GM13976 (cell line): ENCODE results near the gene FRA10AC1.

Experiments
- DNase-seq: peaks from one replicate; pipeline ENCODE4 v3.0.0; 2012; ENCODE audit warnings: low spot score
- CTCF ChIP-seq: IDR thresholded peaks from 2 replicates; pipeline ENCODE4 v1.5.1; 2012; ENCODE audit warnings: borderline replicate concordance, mild to moderate bottlenecking; ENCODE audit not compliant: insufficient read depth; ENCODE audit errors: extremely low read depth, missing control alignments, control extremely low read depth
- in situ Hi-C: fragments of 300-500 bp; cut with MboI; formaldehyde crosslinking; loops from one replicate; pipeline ENCODE4 v1.12.0; 2022; ENCODE audit warnings: low sequenced_read_pairs, mixed read lengths, inconsistent platforms; ENCODE audit not compliant: unreplicated experiment

FRA10AC1 gene

GRCh38 chr10:93718937-93719725 is 16.7 kb upstream of the FRA10AC1 start:
- no peak for TF ChIP-seq CTCF
- in situ Hi-C loops = no loop called here
- DNase-seq = peak; percentile 23

GRCh38 chr10:93716766-93717165 is 14.4 kb upstream of the FRA10AC1 start:
- no peak for TF ChIP-seq CTCF
- no peak for DNase-seq
- in situ Hi-C loops = no loop called here

GRCh38 chr10:93715345-93715744 is 13.0 kb upstream of the FRA10AC1 start:
- in situ Hi-C loops = no loop called here
- TF ChIP-seq CTCF = no peak
- peak; percentile 68 for DNase-seq

- no peak for DNase-seq
- TF ChIP-seq CTCF = no peak
- in situ Hi-C loops = no loop called here
These were observed 10.2 kb upstream of the FRA10AC1 start for GRCh38 chr10:93712593-93712992.

- DNase-seq = no peak
- no peak for TF ChIP-seq CTCF
- in situ Hi-C loops = no loop called here
These were observed 9.5 kb upstream of the FRA10AC1 start for GRCh38 chr10:93711891-93712290.

GRCh38 chr10:93710333-93710909 is 8.0 kb upstream of the FRA10AC1 start:
- in situ Hi-C loops = no loop called here
- DNase-seq = no peak
- TF ChIP-seq CTCF = no peak
